NCI-H2029 (cell line): ENCODE results near the gene TXNRD1.
A peak's percentile ranks its signal among the peaks of the same experiment; 100 is the strongest.
"Not testable (repeated sequence)": the region's sequence is repeated elsewhere in the genome, so short reads cannot be mapped to it uniquely, and the experiment has no call there.

ENCODE experiments used
- DNase-seq: peaks from one replicate; lab custom pipeline; 2025; lab: John Stamatoyannopoulos, UW

Gene TXNRD1

GRCh38 chr12:104237930-104238329 lies 22.4 kb downstream of the TXNRD1 start:
- DNase-seq: no peak

- no peak for DNase-seq
These were observed 27.1 kb downstream of the TXNRD1 start for GRCh38 chr12:104242546-104243206.

GRCh38 chr12:104243551-104243950 lies 28.0 kb downstream of the TXNRD1 start:
- peak; percentile 29 for DNase-seq

- peak; percentile 29 for DNase-seq
These were observed 28.4 kb downstream of the TXNRD1 start for GRCh38 chr12:104243971-104244370.

GRCh38 chr12:104247698-104248097 lies 32.1 kb downstream of the TXNRD1 start:
- no peak for DNase-seq

GRCh38 chr12:104248444-104248843 lies 32.9 kb downstream of the TXNRD1 start:
- no peak for DNase-seq

- DNase-seq: no peak
These were observed 33.4 kb downstream of the TXNRD1 start for GRCh38 chr12:104249017-104249416.

- no peak for DNase-seq
These were observed 34.3 kb downstream of the TXNRD1 start for GRCh38 chr12:104249898-104250297.

GRCh38 chr12:104250366-104251125 lies 35.0 kb downstream of the TXNRD1 start:
- no peak for DNase-seq

GRCh38 chr12:104257913-104258472 lies 42.4 kb downstream of the TXNRD1 start:
- no peak for DNase-seq

- DNase-seq: no peak
These were observed 43.0 kb downstream of the TXNRD1 start for GRCh38 chr12:104258476-104259067.

- DNase-seq: no peak
These were observed 47.4 kb downstream of the TXNRD1 start for GRCh38 chr12:104263026-104263425.

- no peak for DNase-seq
These were observed 48.2 kb downstream of the TXNRD1 start for GRCh38 chr12:104263580-104264358.

- DNase-seq: not testable (repeated sequence)
These were observed 49.9 kb downstream of the TXNRD1 start for GRCh38 chr12:104265436-104265835.

- DNase-seq: no peak
These were observed 57.4 kb downstream of the TXNRD1 start for GRCh38 chr12:104272938-104273337.

GRCh38 chr12:104273503-104273902 lies 57.9 kb downstream of the TXNRD1 start:
- DNase-seq: no peak

- DNase-seq: no peak
These were observed 59.2 kb downstream of the TXNRD1 start for GRCh38 chr12:104274811-104275210.

GRCh38 chr12:104275689-104276088 lies 60.1 kb downstream of the TXNRD1 start:
- DNase-seq: no peak

GRCh38 chr12:104276273-104277131 lies 60.9 kb downstream of the TXNRD1 start:
- DNase-seq: peak; percentile 91

GRCh38 chr12:104279164-104279563 lies 63.6 kb downstream of the TXNRD1 start:
- DNase-seq: no peak

GRCh38 chr12:104280111-104280510 lies 64.5 kb downstream of the TXNRD1 start:
- no peak for DNase-seq
